ENCODE measurements around the gene PRRC2A. TPM values are rescaled to one million over a fixed set of nuclear protein-coding genes. Genes with fewer than 3 reads are reported as not detected.

PRRC2A gene
- total RNA-seq, 1 experiment from 2014 or later = 318 TPM

DNA sequence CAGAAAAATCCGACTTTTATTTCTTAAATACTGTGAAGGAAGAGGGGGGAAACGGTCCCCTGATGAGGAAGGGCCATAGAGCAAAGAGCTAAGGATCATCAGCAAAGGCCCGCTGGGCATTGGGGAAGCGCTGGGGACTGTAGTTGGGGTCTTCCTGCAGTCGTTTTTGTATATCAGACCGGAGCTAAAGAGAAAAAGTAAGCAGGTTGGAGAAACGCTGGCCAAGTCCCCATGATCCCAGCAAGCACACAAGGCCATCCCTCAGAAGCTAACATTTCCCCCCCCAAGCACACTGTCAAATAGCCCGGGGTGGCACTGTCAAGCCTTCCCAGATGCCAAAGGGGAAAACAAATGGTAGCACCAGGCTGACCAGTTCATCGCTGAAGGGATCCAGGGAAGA, 18.5 kb downstream of the PRRC2A start:
- no peak overlapping the region for H3K4me3 ChIP-seq (ENCODE audit: low read depth in 2 of 2, low read length in 2 of 2)
- peak; percentile 68; the same call in 1 of the 2 replicates for TF ChIP-seq POLR2AphosphoS5 (IDR thresholded peaks at IDR 0.05; ENCODE audit: low read depth, low read length)
- TF ChIP-seq, protein P1, sequence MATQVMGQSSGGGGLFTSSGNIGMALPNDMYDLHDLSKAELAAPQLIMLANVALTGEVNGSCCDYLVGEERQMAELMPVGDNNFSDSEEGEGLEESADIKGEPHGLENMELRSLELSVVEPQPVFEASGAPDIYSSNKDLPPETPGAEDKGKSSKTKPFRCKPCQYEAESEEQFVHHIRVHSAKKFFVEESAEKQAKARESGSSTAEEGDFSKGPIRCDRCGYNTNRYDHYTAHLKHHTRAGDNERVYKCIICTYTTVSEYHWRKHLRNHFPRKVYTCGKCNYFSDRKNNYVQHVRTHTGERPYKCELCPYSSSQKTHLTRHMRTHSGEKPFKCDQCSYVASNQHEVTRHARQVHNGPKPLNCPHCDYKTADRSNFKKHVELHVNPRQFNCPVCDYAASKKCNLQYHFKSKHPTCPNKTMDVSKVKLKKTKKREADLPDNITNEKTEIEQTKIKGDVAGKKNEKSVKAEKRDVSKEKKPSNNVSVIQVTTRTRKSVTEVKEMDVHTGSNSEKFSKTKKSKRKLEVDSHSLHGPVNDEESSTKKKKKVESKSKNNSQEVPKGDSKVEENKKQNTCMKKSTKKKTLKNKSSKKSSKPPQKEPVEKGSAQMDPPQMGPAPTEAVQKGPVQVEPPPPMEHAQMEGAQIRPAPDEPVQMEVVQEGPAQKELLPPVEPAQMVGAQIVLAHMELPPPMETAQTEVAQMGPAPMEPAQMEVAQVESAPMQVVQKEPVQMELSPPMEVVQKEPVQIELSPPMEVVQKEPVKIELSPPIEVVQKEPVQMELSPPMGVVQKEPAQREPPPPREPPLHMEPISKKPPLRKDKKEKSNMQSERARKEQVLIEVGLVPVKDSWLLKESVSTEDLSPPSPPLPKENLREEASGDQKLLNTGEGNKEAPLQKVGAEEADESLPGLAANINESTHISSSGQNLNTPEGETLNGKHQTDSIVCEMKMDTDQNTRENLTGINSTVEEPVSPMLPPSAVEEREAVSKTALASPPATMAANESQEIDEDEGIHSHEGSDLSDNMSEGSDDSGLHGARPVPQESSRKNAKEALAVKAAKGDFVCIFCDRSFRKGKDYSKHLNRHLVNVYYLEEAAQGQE (IDR thresholded peaks at IDR 0.05; ENCODE audit: insufficient read depth in 1 of 2, low read depth in 2 of 2, low read length in 1 of 2) = no peak
- ChIA-PET CTCF (no interaction called here), POLR2A (interaction anchor here (0.6 to 3.0 kb wide), 2 partner anchors 13 to 145 kb away, joined by 5 to 9 read pairs; partner anchors contain the start of gene BAG6)
- H3K36me3 ChIP-seq (ENCODE audit: control insufficient read depth, insufficient read depth, low read length) = peaks cover 22% of the 10 kb centered on the region; the same call in 1 of the 2 replicates
- DNase-seq (ENCODE audit: low read depth, low spot score) (no peak), ATAC-seq (peak; percentile 28)
- in situ Hi-C loops (cut with HindIII; ENCODE audit: low pct_unique_long_range_greater_than_20kb, low sequenced_read_pairs) = no loop called here
- H3K9me3 ChIP-seq (ENCODE audit: control insufficient read depth, insufficient read depth, low read depth, low read length) = no peaks in the 10 kb centered on the region
- no peak overlapping the region for H3K27ac ChIP-seq (ENCODE audit: low read length)
- no TSS peak for BruUV-seq (replicated peaks)
- no peaks in the 10 kb centered on the region for H3K27me3 ChIP-seq (ENCODE audit: control insufficient read depth, insufficient read depth, low read length)
- intact Hi-C loops (cut with micrococcal nuclease; ENCODE audit: unreplicated experiment) = no loop called here
- H3K4me1 ChIP-seq (ENCODE audit: control insufficient read depth, insufficient read depth, low read length) = peaks cover 11% of the 10 kb centered on the region; the same call in 1 of the 2 replicates

DNA sequence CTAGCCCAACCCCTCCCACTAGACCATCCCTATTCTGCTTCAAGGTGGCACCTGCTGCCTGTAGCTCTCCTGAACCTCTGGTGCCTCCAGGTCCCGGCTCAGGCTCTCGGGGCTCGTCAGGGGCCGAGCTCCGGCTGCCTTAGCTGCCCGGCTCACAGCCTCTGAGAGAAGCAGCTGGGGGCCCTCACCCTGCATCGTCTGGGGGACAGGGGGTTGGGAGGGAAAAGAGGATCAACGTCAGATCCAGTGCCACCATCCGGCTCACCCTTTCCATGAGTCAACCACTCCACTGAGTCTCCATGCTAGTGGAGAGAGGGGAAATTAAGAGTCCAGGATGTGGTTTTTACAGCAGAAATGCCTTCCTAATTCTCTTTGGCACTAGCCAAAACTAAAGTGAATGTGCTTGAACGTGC, 18.9 kb downstream of the PRRC2A start:
- ATAC-seq = peak; percentile 22
- no peaks in the 10 kb centered on the region for H3K27me3 ChIP-seq (ENCODE audit: control insufficient read depth, insufficient read depth, low read length)
- no peaks in the 10 kb centered on the region for H3K9me3 ChIP-seq (ENCODE audit: control insufficient read depth, insufficient read depth, low read depth, low read length)
- H3K4me1 ChIP-seq (ENCODE audit: control insufficient read depth, insufficient read depth, low read length) = peaks cover 7% of the 10 kb centered on the region; the same call in 1 of the 2 replicates
- TF ChIP-seq POLR2AphosphoS5 (IDR thresholded peaks at IDR 0.05; ENCODE audit: low read depth, low read length) (no peak), TCF7L2 (IDR thresholded peaks at IDR 0.05; ENCODE audit: low read depth, low read length) (no peak), SIN3A (IDR thresholded peaks at IDR 0.05; ENCODE audit: borderline replicate concordance, insufficient read depth, low read depth, low read length) (no peak)
- TF ChIP-seq, protein P1 (IDR thresholded peaks at IDR 0.05; ENCODE audit: insufficient read depth in 1 of 2, low read depth in 2 of 2, low read length in 1 of 2) = no peak
- TF ChIP-seq, protein P2, sequence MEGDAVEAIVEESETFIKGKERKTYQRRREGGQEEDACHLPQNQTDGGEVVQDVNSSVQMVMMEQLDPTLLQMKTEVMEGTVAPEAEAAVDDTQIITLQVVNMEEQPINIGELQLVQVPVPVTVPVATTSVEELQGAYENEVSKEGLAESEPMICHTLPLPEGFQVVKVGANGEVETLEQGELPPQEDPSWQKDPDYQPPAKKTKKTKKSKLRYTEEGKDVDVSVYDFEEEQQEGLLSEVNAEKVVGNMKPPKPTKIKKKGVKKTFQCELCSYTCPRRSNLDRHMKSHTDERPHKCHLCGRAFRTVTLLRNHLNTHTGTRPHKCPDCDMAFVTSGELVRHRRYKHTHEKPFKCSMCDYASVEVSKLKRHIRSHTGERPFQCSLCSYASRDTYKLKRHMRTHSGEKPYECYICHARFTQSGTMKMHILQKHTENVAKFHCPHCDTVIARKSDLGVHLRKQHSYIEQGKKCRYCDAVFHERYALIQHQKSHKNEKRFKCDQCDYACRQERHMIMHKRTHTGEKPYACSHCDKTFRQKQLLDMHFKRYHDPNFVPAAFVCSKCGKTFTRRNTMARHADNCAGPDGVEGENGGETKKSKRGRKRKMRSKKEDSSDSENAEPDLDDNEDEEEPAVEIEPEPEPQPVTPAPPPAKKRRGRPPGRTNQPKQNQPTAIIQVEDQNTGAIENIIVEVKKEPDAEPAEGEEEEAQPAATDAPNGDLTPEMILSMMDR (IDR thresholded peaks at IDR 0.05) = no peak
- intact Hi-C loops (cut with micrococcal nuclease; ENCODE audit: unreplicated experiment) = no loop called here
- H3K4me3 ChIP-seq (ENCODE audit: low read depth in 2 of 2, low read length in 2 of 2) = no peak overlapping the region
- in situ Hi-C loops (cut with HindIII; ENCODE audit: low pct_unique_long_range_greater_than_20kb, low sequenced_read_pairs) = no loop called here
- peaks cover 20% of the 10 kb centered on the region; the same call in 1 of the 2 replicates for H3K36me3 ChIP-seq (ENCODE audit: control insufficient read depth, insufficient read depth, low read length)
- no peak for DNase-seq (ENCODE audit: low read depth, low spot score)
- POLR2A ChIA-PET = interaction anchor here (0.6 to 3.0 kb wide), 2 partner anchors 12 to 145 kb away, joined by 5 to 9 read pairs; partner anchors contain the start of gene BAG6
- CTCF ChIA-PET = no interaction called here
- no peak overlapping the region for H3K27ac ChIP-seq (ENCODE audit: low read length)
- no TSS peak for BruUV-seq (replicated peaks)

All from Panc1 (cell line).